CD14-positive monocyte (primary cell): ENCODE results near the gene SSH3. TPM values are rescaled to one million over a fixed set of nuclear protein-coding genes. Genes with fewer than 3 reads are reported as not detected.

Source experiments
- DNase-seq, 3 donors: peaks; one replicate each; pipeline ENCODE4 v3.0.0-alpha.2; 2011 to 2022
- H2AFZ ChIP-seq: 2 replicates; pipeline ENCODE4 v1.6.0; 2012; ENCODE audit warnings: mild to moderate bottlenecking, low read depth, low read length, inconsistent platforms; ENCODE audit not compliant: insufficient read depth, poor library complexity, severe bottlenecking
- H3K27ac ChIP-seq, 2 donors: 1 replicate in 1 of 2; 2 replicates in 1 of 2; pipeline ENCODE4 v1.5.1; 2012 to 2013; ENCODE audit warnings: low read length in 2 of 2, control low read depth in 1 of 2, inconsistent platforms in 1 of 2, low read depth in 1 of 2, mild to moderate bottlenecking in 1 of 2
- H3K27me3 ChIP-seq, 2 donors: one replicate each; pipeline versions ENCODE4 v1.6.0 to v1.6.1; 2011 to 2013; ENCODE audit warnings: low read length in 2 of 2; ENCODE audit not compliant: control insufficient read depth in 2 of 2, insufficient read depth in 2 of 2
- H3K36me3 ChIP-seq, 2 donors: replicated peaks in 1 of 2; 1 replicate in 1 of 2; 2 replicates in 1 of 2; pipeline versions ENCODE4 v1.5.1 to v1.6.1; 2012 to 2013; ENCODE audit warnings: low read length in 2 of 2, control low read depth in 1 of 2, inconsistent platforms in 1 of 2, mild to moderate bottlenecking in 1 of 2; ENCODE audit not compliant: insufficient read depth in 2 of 2, control insufficient read depth in 1 of 2
- H3K4me1 ChIP-seq, 2 donors: 1 replicate in 1 of 2; 2 replicates in 1 of 2; pipeline versions ENCODE4 v1.5.1 to v1.6.1; 2012 to 2013; ENCODE audit warnings: low read length in 2 of 2, control low read depth in 1 of 2, inconsistent platforms in 1 of 2, mild to moderate bottlenecking in 1 of 2, moderate library complexity in 1 of 2; ENCODE audit not compliant: insufficient read depth in 2 of 2, control insufficient read depth in 1 of 2
- H3K4me2 ChIP-seq: replicated peaks from 2 replicates; pipeline ENCODE3; 2012; ENCODE audit warnings: low read length, moderate library complexity, mild to moderate bottlenecking; ENCODE audit not compliant: poor library complexity, severe bottlenecking; ENCODE audit errors: extremely low read depth
- H3K4me3 ChIP-seq, 3 experiments: fragments of 200-600 bp in 1 of 3; sonication (generic) in 1 of 3; replicated peaks in 1 of 3; 1 replicate in 2 of 3; 2 replicates in 1 of 3; pipeline ENCODE4 v1.5.1; 2011 to 2013; ENCODE audit warnings: low read length in 3 of 3, mild to moderate bottlenecking in 3 of 3, control low read depth in 2 of 3, low read depth in 2 of 3, inconsistent platforms in 1 of 3, moderate library complexity in 1 of 3
- H3K79me2 ChIP-seq: 2 replicates; pipeline ENCODE4 v1.6.0; 2012; ENCODE audit warnings: mild to moderate bottlenecking, control low read depth, inconsistent platforms, low read length, moderate library complexity; ENCODE audit not compliant: insufficient read depth
- H3K9ac ChIP-seq: 2 replicates; pipeline ENCODE4 v1.6.0; 2017; ENCODE audit warnings: low read length, mild to moderate bottlenecking; ENCODE audit not compliant: insufficient read depth, poor library complexity, severe bottlenecking
- H3K9me3 ChIP-seq, 2 donors: replicated peaks in 1 of 2; 1 replicate in 1 of 2; 2 replicates in 1 of 2; pipeline versions ENCODE4 v1.5.1 to v1.6.1; 2012 to 2013; ENCODE audit warnings: low read length in 2 of 2, control low read depth in 1 of 2; ENCODE audit not compliant: control insufficient read depth in 1 of 2, insufficient read depth in 1 of 2
- H4K20me1 ChIP-seq: 2 replicates; pipeline ENCODE4 v1.6.0; 2012; ENCODE audit warnings: mild to moderate bottlenecking, low read length, control low read depth, moderate library complexity; ENCODE audit not compliant: insufficient read depth
- H3K27ac Mint-ChIP-seq, 7 donors: one replicate each; pipeline ENCODE4 v1.8.0; 2020; ENCODE audit warnings: mild to moderate bottlenecking in 7 of 7, mixed read lengths in 7 of 7, moderate library complexity in 6 of 7, inconsistent platforms in 2 of 7
- H3K27me3 Mint-ChIP-seq, 3 donors: one replicate each; pipeline ENCODE4 v1.8.0; 2021 to 2022; ENCODE audit warnings: low read depth in 3 of 3, mild to moderate bottlenecking in 3 of 3, mixed read lengths in 3 of 3, moderate library complexity in 3 of 3, inconsistent platforms in 1 of 3
- H3K36me3 Mint-ChIP-seq, 2 donors: one replicate each; pipeline ENCODE4 v1.8.0; 2020; ENCODE audit warnings: mixed read lengths in 2 of 2, inconsistent platforms in 1 of 2, mild to moderate bottlenecking in 1 of 2
- H3K4me1 Mint-ChIP-seq: one replicate; pipeline ENCODE4 v1.8.0; 2020; ENCODE audit warnings: mild to moderate bottlenecking, mixed read lengths
- H3K4me3 Mint-ChIP-seq, 2 donors: one replicate each; pipeline ENCODE4 v1.8.0; 2020; ENCODE audit warnings: mild to moderate bottlenecking in 2 of 2, mixed read lengths in 2 of 2, moderate library complexity in 1 of 2
- H3K9me3 Mint-ChIP-seq, 7 donors: one replicate each; pipeline ENCODE4 v1.8.0; 2020 to 2022; ENCODE audit warnings: mixed read lengths in 7 of 7, mild to moderate bottlenecking in 6 of 7, moderate library complexity in 6 of 7, inconsistent platforms in 2 of 7
- CTCF ChIP-seq: fragments of 200-600 bp; IDR thresholded peaks from one replicate; pipeline ENCODE4 v1.8.0; 2022; ENCODE audit warnings: antibody characterized with exemption, mild to moderate bottlenecking
- WGBS: methylation state at CpG from one replicate; pipeline ENCODE4 v1.1.5; 2013; ENCODE audit warnings: missing lambda C conversion rate; ENCODE audit not compliant: insufficient coverage; 5-methylcytosine and 5-hydroxymethylcytosine counted together
- intact Hi-C, 2 donors: fragments of 100-400 bp; cut with micrococcal nuclease; formaldehyde crosslinking; loops; one replicate each; pipeline versions ENCODE4 v1.15.0 to v1.15.1; 2023
- polyA plus RNA-seq, 3 donors: library from polyadenylated mRNA; depleted of rRNA in 1 of 3; unstranded in 2 of 3; stranded (reverse) in 1 of 3; fragments of 300-500 nt in 2 of 3; fragments of >200 nt in 1 of 3; fragmentation: Illumina TruSeq in 2 of 3; gene quantifications; 1 replicate in 2 of 3; 2 replicates in 1 of 3; pipeline ENCODE4 v1.2.3, GENCODE V29; 2012 to 2021

The SSH3 gene
- polyA plus RNA-seq, 3 donors, result 3.6 to 23.3 (median 5.8) TPM

- H3K4me3 ChIP-seq, result peak overlapping the region in 1 of 3 experiments; percentile 97
- H3K9ac ChIP-seq, result peak overlapping the region; percentile 15
- no peak for DNase-seq
- no peak overlapping the region for H2AFZ ChIP-seq
- peak overlapping the region; percentile 92 to 99 for H3K27ac ChIP-seq
- peaks cover 80 to 81% of the 10 kb centered on the region in 2 donors for H3K36me3 ChIP-seq
- peak overlapping the region; percentile 83 for H3K4me2 ChIP-seq
- peaks cover 20% of the 10 kb centered on the region for H4K20me1 ChIP-seq
- Mint-ChIP-seq H3K9me3 (peaks cover 0 to 3% (median 2%) of the 10 kb centered on the region in 7 donors), H3K36me3 (peaks cover 74 to 93% of the 10 kb centered on the region in 2 donors), H3K27ac (peak overlapping the region; percentile 89 to 97 (median 94)), H3K4me3 (peak overlapping the region in 1 of 2 donors; percentile 48), H3K27me3 (peaks cover 0 to 7% (median 7%) of the 10 kb centered on the region in 3 donors), H3K4me1 (peaks cover 95% of the 10 kb centered on the region)
- H3K79me2 ChIP-seq, result peaks cover 98% of the 10 kb centered on the region
- 30% methylated on average over 7 of the region's 13 CpGs for WGBS
- no peak for TF ChIP-seq CTCF
- H3K9me3 ChIP-seq, result no peaks in the 10 kb centered on the region
- no peaks in the 10 kb centered on the region for H3K27me3 ChIP-seq
- peaks cover 100% of the 10 kb centered on the region in 2 donors for H3K4me1 ChIP-seq
- intact Hi-C loops, result no loop called here
Observed at GRCh38 chr11:67280341-67280787, 23.0 kb upstream of the SSH3 start.

GRCh38 chr11:67280788-67281551 lies 22.4 kb upstream of the SSH3 start:
- DNase-seq, result no peak
- peaks cover 0 to 7% (median 4%) of the 10 kb centered on the region in 3 donors for H3K27me3 Mint-ChIP-seq
- H3K36me3 ChIP-seq, result peaks cover 80 to 81% of the 10 kb centered on the region in 2 donors
- no peak overlapping the region for H3K9ac ChIP-seq
- no peak overlapping the region for H3K4me2 ChIP-seq
- H3K4me3 ChIP-seq, result peak overlapping the region in 1 of 3 experiments; percentile 97
- peaks cover 0 to 3% (median 2%) of the 10 kb centered on the region in 7 donors for H3K9me3 Mint-ChIP-seq
- intact Hi-C loops, result no loop called here
- peaks cover 68 to 93% of the 10 kb centered on the region in 2 donors for H3K36me3 Mint-ChIP-seq
- peak overlapping the region; percentile 89 to 97 (median 94) for H3K27ac Mint-ChIP-seq
- peaks cover 100% of the 10 kb centered on the region in 2 donors for H3K4me1 ChIP-seq
- H4K20me1 ChIP-seq, result peaks cover 14% of the 10 kb centered on the region
- H3K27me3 ChIP-seq, result no peaks in the 10 kb centered on the region
- H3K4me3 Mint-ChIP-seq, result no peak overlapping the region
- peaks cover 98% of the 10 kb centered on the region for H3K79me2 ChIP-seq
- peaks cover 95% of the 10 kb centered on the region for H3K4me1 Mint-ChIP-seq
- no peaks in the 10 kb centered on the region for H3K9me3 ChIP-seq
- H2AFZ ChIP-seq, result no peak overlapping the region
- H3K27ac ChIP-seq, result peak overlapping the region; percentile 92 to 99
- no peak for TF ChIP-seq CTCF
- WGBS, result 95% methylated on average over 21 of the region's 31 CpGs
